K562 (cell line): ENCODE results near the gene AHSP. TPM values are rescaled to one million over a fixed set of nuclear protein-coding genes. Genes with fewer than 3 reads are reported as not detected.

ENCODE experiments used
- C11orf30 ChIP-seq: fragments of 450-650 bp; IDR thresholded peaks from 2 replicates; pipeline ENCODE4 v1.6.1; 2016; ENCODE audit warnings: low read depth, mild to moderate bottlenecking
- CCNT2 ChIP-seq: IDR thresholded peaks from 2 replicates; pipeline ENCODE4 v1.6.1; 2011; ENCODE audit warnings: borderline replicate concordance, low read depth, mild to moderate bottlenecking, moderate library complexity, mixed read lengths, low read length; ENCODE audit not compliant: insufficient read length; ENCODE audit errors: extremely low read depth
- ELK1 ChIP-seq: sonication (generic); formaldehyde crosslinking; IDR thresholded peaks from 2 replicates; pipeline ENCODE4 v1.8.1; 2022; ENCODE audit warnings: missing genetic modification reagents
- FIP1L1 ChIP-seq: fragments of 200-400 bp; formaldehyde crosslinking; IDR thresholded peaks from 2 replicates; pipeline ENCODE4 v1.6.1; 2018; ENCODE audit warnings: mild to moderate bottlenecking, low read depth, low read length; ENCODE audit not compliant: poor library complexity, severe bottlenecking
- FUS ChIP-seq: fragments of 200-400 bp; formaldehyde crosslinking; optimal IDR thresholded peaks from 2 replicates; pipeline ENCODE3; 2017; ENCODE audit warnings: low read depth, low read length
- MBD2 ChIP-seq: sonication (generic); IDR thresholded peaks from 2 replicates; pipeline ENCODE4 v1.6.1; 2016; ENCODE audit warnings: low read depth, borderline replicate concordance
- NFE2L1 ChIP-seq: fragments of 450-650 bp; IDR thresholded peaks from 2 replicates; pipeline ENCODE4 v1.6.1; 2016; ENCODE audit warnings: missing genetic modification characterization, low read depth, mild to moderate bottlenecking, missing compliant biosample characterization, moderate library complexity, borderline replicate concordance
- PRDM10 ChIP-seq: fragments of 450-650 bp; IDR thresholded peaks from 2 replicates; pipeline ENCODE4 v1.6.1; 2018; ENCODE audit not compliant: partially characterized antibody
- PURB ChIP-seq: sonication (generic); formaldehyde crosslinking; IDR thresholded peaks from 2 replicates; pipeline ENCODE4 v1.9.0; 2021; ENCODE audit warnings: low read depth, mild to moderate bottlenecking, missing genetic modification reagents
- RB1 ChIP-seq: fragments of 450-650 bp; IDR thresholded peaks from 2 replicates; pipeline ENCODE4 v1.6.1; 2017; ENCODE audit warnings: low read depth, mild to moderate bottlenecking
- TBP ChIP-seq: optimal IDR thresholded peaks from 2 replicates; pipeline ENCODE3; 2011; ENCODE audit warnings: low read depth, low read length, improper control_type of control experiment
- ZBTB34 ChIP-seq: fragments of 250-450 bp; sonication (Bioruptor Pico); IDR thresholded peaks from 2 replicates; pipeline ENCODE4 v1.8.0; 2021; ENCODE audit warnings: mild to moderate bottlenecking, moderate library complexity
- ZC3H8 ChIP-seq: fragments of 450-650 bp; IDR thresholded peaks from 2 replicates; pipeline ENCODE4 v1.6.1; 2017
- ZKSCAN8 ChIP-seq: fragments of 200-800 bp; sonication (Bioruptor generic); IDR thresholded peaks from 2 replicates; pipeline ENCODE4 v1.6.1; 2016; ENCODE audit warnings: missing genetic modification characterization, missing compliant biosample characterization
- ZNF644 ChIP-seq: fragments of 200-800 bp; sonication (Bioruptor generic); IDR thresholded peaks from 2 replicates; pipeline ENCODE4 v1.6.1; 2016; ENCODE audit warnings: low read depth, missing genetic modification characterization, missing compliant biosample characterization
- polyA plus RNA-seq, 8 experiments: library from polyadenylated mRNA; depleted of rRNA in 4 of 8; stranded (reverse) in 5 of 8; unstranded in 3 of 8; fragments of >200 nt; fragmentation: Nextera tagmentation in 2 of 8; fragmentation: Illumina TruSeq in 1 of 8; extraction: Ambion mirVana in 2 of 8; extraction: Trizol in 1 of 8; gene quantifications; 2 replicates each; pipeline versions ENCODE4 v1.2.1 to v1.2.3, GENCODE V29; 2011 to 2014; ENCODE audit warnings: inconsistent platforms in 1 of 8, missing spikeins in 1 of 8
- total RNA-seq, 7 experiments: library from RNA; depleted of rRNA in 6 of 7; stranded (reverse); fragments of >200 nt in 6 of 7; fragmentation: Illumina TruSeq in 2 of 7; extraction: Trizol in 2 of 7; gene quantifications; 2 replicates each; pipeline versions ENCODE4 v1.2.1 to v1.2.3, GENCODE V29; 2011 to 2021; ENCODE audit warnings: low replicate concordance in 1 of 7
- TF ChIP-seq, protein P1 (sequence below): fragments of 200-800 bp; sonication (Bioruptor generic); IDR thresholded peaks from 2 replicates; pipeline ENCODE4 v1.6.1; 2017; ENCODE audit warnings: missing genetic modification characterization, missing compliant biosample characterization
- TF ChIP-seq, protein P2 (sequence below), 2 experiments: fragments of 450-650 bp; IDR thresholded peaks; 2 replicates each; pipeline ENCODE4 v1.6.1; 2016

Gene AHSP
- total and polyA plus RNA-seq, 9 of the 15 experiments (the other 6 are each of a cell fraction or from before 2014, with no cell fraction given) = 6.6 to 99.1 (median 25.8) TPM

GRCh38 chr16:31507929-31508705, 19.6 kb upstream of the AHSP start, which contains the start of gene RUSF1 (continued):
- TF ChIP-seq RB1 (peak; percentile 78), PRDM10 (peak; percentile 40), ELK1 (CRISPR knock-in tag) (0 out of 2 replicates have a peak, but pooled peaks have one; percentile 75), ZC3H8 (no peak), ZKSCAN8 (CRISPR knock-in tag) (no peak), CCNT2 (peak; percentile 65), FIP1L1 (peak; percentile 83), ZNF644 (tag) (0 out of 2 replicates have a peak, but pooled peaks have one; percentile 18), NFE2L1 (tag) (no peak), ZBTB34 (no peak), TBP (peak; percentile 78), PURB (CRISPR knock-in tag) (no peak), FUS (peak; percentile 72), MBD2 (peak; percentile 84), C11orf30 (peak; percentile 67)
- TF ChIP-seq, protein P1, sequence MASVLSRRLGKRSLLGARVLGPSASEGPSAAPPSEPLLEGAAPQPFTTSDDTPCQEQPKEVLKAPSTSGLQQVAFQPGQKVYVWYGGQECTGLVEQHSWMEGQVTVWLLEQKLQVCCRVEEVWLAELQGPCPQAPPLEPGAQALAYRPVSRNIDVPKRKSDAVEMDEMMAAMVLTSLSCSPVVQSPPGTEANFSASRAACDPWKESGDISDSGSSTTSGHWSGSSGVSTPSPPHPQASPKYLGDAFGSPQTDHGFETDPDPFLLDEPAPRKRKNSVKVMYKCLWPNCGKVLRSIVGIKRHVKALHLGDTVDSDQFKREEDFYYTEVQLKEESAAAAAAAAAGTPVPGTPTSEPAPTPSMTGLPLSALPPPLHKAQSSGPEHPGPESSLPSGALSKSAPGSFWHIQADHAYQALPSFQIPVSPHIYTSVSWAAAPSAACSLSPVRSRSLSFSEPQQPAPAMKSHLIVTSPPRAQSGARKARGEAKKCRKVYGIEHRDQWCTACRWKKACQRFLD (CRISPR knock-in tag) = no peak
- TF ChIP-seq, protein P2, sequence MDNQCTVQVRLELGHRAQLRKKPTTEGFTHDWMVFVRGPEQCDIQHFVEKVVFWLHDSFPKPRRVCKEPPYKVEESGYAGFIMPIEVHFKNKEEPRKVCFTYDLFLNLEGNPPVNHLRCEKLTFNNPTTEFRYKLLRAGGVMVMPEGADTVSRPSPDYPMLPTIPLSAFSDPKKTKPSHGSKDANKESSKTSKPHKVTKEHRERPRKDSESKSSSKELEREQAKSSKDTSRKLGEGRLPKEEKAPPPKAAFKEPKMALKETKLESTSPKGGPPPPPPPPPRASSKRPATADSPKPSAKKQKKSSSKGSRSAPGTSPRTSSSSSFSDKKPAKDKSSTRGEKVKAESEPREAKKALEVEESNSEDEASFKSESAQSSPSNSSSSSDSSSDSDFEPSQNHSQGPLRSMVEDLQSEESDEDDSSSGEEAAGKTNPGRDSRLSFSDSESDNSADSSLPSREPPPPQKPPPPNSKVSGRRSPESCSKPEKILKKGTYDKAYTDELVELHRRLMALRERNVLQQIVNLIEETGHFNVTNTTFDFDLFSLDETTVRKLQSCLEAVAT (IDR thresholded peaks at IDR 0.05) = 0 out of 4 replicates have a peak, but pooled peaks have one; percentile 17 to 22
